Retinal pigment epithelial cell (primary cell): ENCODE measurements around the gene CCL17.

Experiments
- DNase-seq: peaks from one replicate; pipeline ENCODE4 v3.0.0-alpha.2; 2010; ENCODE audit warnings: low read depth
- H3K4me3 ChIP-seq: 2 replicates; pipeline ENCODE4 v1.5.1; 2011; ENCODE audit warnings: mild to moderate bottlenecking, low read length, control low read depth, moderate library complexity
- CTCF ChIP-seq: conservative IDR thresholded peaks from 2 replicates; pipeline ENCODE4 v1.5.1; 2011; ENCODE audit warnings: low read depth, low read length, control low read depth, inconsistent platforms

Gene CCL17

GRCh38 chr16:57360321-57360935 is 44.1 kb upstream of the CCL17 start:
- no peak for DNase-seq
- H3K4me3 ChIP-seq, result no peak overlapping the region
- no peak for TF ChIP-seq CTCF

- no peak overlapping the region for H3K4me3 ChIP-seq
- no peak for DNase-seq
- TF ChIP-seq CTCF, result no peak
Observed at GRCh38 chr16:57361404-57361803, 43.2 kb upstream of the CCL17 start.

GRCh38 chr16:57364143-57364542 is 40.4 kb upstream of the CCL17 start:
- no peak overlapping the region for H3K4me3 ChIP-seq
- DNase-seq, result no peak
- TF ChIP-seq CTCF, result no peak

- H3K4me3 ChIP-seq, result no peak overlapping the region
- TF ChIP-seq CTCF, result no peak
- DNase-seq, result no peak
Observed at GRCh38 chr16:57366544-57367040, 38.0 kb upstream of the CCL17 start.

- DNase-seq, result no peak
- TF ChIP-seq CTCF, result no peak
- no peak overlapping the region for H3K4me3 ChIP-seq
Observed at GRCh38 chr16:57367116-57367752, 37.3 kb upstream of the CCL17 start.

- TF ChIP-seq CTCF, result no peak
- peak; percentile 20 for DNase-seq
- H3K4me3 ChIP-seq, result no peak overlapping the region
Observed at GRCh38 chr16:57371494-57372371, 32.8 kb upstream of the CCL17 start.
